ENCODE data around the gene ZNF709.
A peak's percentile ranks its signal among the peaks of the same experiment; 100 is the strongest.
"Not testable (repeated sequence)": the region's sequence is repeated elsewhere in the genome, so short reads cannot be mapped to it uniquely, and the experiment has no call there.

The ZNF709 gene

DNA sequence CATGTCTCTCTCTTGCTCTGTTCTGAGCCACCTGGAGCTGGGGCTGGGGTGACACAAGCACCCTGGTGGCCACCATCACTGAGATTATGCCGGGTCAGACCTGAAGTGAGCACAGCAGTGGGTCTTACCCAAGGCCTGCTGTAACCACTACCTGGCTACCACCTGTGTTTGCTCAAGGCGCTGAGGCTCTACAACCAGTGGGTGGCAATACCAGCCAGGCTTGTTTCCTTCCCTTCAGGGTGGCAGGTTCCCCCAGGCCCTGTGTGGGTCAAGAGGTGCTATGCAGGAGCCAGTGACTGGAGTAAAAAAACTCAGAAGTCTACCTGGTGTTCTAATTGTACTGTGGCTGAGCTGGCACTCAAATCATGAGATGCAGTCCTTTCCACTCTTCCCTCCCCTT, 35.8 kb downstream of the ZNF709 start:
- DNase-seq: no peak

DNA sequence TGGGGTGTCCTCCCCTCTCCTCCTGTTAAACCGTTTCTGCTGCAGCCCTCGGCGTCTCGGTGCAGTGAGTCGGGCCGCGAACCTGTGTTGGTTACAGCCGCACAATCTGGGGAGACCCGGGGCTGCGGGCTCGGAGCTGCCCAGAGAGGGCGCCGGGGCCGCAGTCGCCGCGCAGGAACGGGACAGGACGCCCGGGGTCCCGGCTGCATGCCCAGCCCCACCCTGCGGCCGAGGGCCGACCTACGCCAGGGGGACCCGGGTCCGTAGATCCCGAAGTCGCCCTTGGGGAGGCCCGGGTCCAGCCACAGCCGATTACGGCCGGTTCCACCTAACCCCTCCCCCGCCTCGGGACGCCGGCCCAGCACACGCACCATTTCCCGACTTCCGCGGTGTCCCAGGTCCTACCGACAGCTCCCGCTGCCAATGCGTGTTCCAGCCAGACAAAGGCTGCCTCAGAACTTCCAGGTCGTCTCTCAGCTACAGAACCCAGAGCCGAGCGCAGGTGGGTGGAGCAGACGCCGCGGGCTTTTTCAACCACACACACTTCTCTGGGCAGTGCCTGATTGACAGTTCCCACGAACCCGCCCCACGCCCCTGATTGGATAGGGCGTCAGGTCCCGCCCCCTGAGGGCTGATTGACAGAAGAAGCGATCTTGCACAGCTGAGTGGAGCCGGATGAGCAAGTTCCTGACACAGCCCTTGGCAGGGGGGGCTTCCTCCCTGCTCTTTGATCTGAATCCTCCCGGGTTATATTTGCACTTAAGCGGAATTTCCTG, 43.9 kb downstream of the ZNF709 start, which contains the start of gene ZNF443:
TSS of gene ZNF443 (minus strand) at position 481 of the 776 bp plus-strand sequence. CDS start at position 374, 107 bp downstream.
- peak; percentile 97 for DNase-seq

DNA sequence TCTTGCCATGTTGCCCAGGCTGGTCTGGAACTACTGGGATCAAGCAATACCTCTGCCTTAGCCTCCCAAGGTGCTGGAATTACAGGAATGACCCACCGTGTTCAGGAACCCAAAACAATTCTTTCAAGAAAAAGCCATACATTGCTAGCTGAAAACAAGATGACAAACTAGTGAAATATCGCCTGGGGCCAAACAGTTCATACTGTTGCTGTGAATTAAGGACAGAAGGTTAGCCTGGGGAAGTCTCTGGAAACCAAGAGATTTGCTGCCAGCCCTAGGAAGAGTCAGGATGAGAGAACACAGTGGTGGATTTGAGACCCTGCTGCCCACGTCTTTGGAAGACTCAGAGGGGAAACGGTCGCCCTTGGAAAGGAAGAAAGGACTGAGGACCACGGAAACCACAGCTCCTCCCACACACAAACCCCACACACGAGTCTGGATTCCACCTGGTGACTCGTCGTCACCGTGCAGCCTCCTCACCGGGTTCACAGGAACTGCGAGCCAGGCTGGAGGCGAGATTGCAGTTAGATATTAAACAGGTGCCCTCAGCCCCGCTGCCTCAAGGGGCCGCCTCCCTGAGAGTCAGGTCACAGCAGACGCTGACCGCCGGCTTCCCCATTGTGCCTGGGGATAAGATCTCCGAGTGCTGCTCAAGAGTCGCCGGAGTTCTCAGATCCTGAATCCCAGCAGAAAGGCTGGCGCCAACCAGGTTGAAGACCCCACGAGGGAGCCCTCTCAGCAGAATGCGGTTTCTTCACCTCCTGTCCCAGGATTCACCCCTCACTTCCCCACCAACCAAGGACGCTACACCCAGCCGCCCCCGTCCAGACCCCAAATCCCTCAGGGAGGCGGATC, 44.7 kb downstream of the ZNF709 start:
- not testable (repeated sequence) for DNase-seq

DNA sequence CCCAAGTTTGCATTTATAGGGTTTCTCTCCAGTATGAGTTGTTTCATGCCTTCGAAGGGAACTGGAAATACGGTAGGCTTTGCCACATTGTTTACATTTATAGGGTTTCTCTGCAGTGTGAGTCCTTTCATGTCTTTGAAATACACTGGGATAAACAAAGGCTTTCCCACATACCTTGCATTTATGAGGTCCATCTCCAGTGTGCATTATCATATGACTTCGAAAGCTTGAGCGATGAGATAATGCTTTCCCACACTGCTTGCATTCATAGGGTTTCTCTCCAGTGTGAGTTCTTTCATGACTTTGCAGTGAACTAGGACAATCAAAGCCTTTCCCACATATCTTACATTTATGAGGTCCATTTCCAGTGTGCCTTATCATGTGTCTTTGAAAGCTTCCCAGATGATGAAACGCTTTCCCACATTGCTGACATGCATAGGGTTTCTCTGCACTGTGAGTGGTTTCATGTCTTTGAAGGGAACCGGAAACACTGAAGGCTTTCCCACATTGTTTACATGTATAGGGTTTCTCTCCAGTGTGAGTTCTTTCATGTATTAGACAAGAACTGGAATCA, 53.8 kb downstream of the ZNF709 start:
- not testable (repeated sequence) for DNase-seq

DNA sequence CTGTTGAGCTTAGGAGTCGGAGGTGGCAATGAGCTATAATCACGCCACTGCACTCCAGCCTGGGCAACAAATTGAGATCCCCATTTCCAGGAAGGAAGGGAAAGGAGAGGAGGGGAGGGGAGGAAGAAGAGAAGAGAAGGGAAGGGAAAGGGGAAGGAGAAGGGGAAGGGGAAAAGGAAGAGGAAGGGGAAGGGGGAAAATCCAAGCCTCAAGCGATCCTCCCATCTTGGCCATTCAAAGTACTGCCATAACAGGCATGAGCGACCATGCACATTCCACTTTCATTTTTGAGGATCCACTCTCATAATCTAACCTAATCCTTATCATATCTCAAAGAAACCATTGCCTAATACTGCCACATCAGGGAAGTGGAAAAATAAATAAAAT, 58.7 kb downstream of the ZNF709 start:
- no peak for DNase-seq

GRCh38 chr19:12425236-12425887, 59.3 kb downstream of the ZNF709 start:
- no peak for DNase-seq

GRCh38 chr19:12417273-12417672, 67.3 kb downstream of the ZNF709 start:
- DNase-seq: not testable (repeated sequence)

DNA sequence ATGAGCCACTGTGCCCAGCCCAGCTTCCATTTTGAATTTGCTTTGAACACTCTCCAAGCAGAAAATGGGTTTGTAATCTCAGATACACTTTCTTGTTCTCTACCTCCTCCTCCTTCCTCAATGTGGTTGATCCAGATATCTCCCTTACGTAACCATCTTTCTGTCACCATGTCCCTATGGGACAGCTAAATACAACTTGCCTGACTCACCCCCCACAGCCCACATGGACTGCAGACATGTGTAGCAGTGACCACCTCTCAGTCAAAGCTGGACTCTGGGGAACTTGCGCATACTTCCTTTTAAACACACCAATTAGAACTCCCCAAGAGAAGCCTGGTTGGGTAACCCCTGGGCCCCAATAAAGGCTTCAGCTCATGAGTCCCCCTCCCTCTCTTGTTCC, 72.7 kb downstream of the ZNF709 start:
- DNase-seq: no peak
